Stimulated activated CD8-positive, alpha-beta memory T cell treated with anti-CD3 and anti-CD28 coated beads, Interleukin-7, amount 100 ng/mL, for 1 hour (primary cell): Measurements from ENCODE around the gene NSD2.
A peak's percentile ranks its signal among the peaks of the same experiment; 100 is the strongest.
"Not testable (repeated sequence)": the region's sequence is repeated elsewhere in the genome, so short reads cannot be mapped to it uniquely, and the experiment has no call there.

Source experiments
- DNase-seq, 2 donors: peaks; one replicate each; pipeline ENCODE4 v3.0.0-alpha.2; 2020; ENCODE audit warnings: low read depth in 2 of 2

The NSD2 gene

DNA sequence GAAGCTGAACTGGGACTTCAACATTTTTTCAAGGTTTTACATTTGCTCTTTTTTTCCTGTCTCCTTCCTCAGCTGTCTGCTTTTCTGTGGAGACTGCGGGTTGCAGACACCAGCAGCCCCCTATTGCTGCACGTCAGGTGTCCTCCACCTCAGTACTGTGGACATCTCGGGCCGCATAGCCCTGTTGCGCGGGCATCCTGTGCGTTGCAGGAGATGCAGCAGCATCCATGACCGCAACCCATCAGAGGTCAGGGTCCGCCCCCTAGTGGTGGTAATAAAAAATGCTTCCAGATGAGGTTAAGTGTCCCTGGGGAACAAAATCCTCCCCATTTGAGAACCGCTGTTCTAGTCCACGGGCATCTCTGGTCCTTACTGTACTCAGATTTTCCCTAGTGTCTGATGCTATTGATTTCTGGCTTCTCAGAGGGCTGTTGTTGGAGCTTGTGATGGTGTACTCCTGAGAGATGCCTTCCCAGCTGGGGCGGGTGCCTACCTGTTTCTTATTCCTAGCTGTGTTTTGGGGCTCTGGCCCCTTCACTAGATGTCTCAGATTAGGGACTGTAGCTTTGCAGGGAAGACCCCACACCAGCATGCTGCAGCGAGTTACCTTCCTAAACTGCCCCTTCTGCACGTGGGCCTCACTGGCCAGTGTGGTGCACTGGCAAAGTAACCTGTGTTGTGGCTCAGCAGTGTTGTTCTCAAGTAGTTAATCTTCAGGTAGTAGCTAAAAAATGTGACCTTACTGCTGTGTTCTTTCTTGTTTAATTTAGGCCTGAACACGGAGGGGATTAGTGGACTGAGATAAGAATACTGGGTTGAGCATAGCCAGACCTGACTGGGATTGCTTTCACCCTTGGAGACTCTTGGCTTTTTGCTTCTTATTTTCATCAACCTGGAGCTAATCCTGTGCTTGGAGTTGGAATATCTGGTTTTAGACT is 28.2 kb downstream of the NSD2 start:
- peak; percentile 39 to 45 for DNase-seq

DNA sequence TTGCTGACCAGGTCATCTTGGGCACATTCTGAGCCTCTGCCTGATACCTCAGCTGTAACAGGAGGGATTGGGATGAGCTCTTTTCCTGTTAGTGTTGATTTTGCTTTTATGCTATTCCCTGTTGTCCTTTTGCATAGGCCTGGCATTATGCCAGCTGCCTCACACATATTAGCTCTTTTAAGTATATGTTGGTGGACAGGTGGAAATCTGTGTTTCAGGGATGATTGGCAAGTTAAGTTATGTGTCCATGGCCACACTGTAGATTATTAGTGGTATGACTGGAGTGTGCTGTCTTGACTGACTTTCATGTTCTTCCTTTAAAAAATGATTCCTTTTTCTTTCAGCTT is 28.9 kb downstream of the NSD2 start:
- DNase-seq: no peak

DNA sequence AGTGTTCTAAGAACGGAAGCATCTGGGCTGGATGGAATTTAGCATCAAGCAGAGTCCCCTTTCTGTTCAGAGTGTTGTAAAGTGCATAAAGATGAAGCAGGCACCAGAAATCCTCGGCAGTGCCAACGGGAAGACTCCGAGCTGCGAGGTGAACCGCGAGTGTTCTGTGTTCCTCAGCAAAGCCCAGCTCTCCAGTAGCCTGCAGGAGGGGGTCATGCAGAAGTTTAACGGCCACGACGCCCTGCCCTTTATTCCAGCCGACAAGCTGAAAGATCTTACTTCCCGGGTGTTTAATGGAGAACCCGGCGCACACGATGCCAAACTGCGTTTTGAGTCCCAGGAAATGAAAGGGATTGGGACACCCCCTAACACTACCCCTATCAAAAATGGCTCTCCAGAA is 29.4 kb downstream of the NSD2 start:
- no peak for DNase-seq

GRCh38 chr4:1901127-1901526 is 29.9 kb downstream of the NSD2 start:
- no peak for DNase-seq

- DNase-seq: no peak
Measured at GRCh38 chr4:1902243-1902642, 31.1 kb downstream of the NSD2 start.

- no peak for DNase-seq
Measured at GRCh38 chr4:1903035-1903434, 31.8 kb downstream of the NSD2 start.

DNA sequence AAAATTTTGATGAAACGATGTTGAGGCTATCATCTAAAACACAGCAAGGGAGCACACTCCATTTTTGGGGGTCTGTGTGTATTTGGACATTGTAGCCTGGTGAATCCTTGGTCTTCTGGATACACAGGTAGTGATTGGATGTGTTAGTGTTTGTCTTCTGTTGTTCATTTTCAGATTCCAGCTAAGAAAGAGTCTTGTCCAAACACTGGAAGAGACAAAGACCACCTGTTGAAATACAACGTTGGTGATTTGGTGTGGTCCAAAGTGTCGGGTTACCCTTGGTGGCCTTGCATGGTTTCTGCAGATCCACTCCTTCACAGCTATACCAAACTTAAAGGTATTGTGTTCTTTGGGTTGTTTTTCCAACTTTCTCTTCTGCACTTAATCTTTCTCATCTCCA is 32.8 kb downstream of the NSD2 start:
- no peak for DNase-seq

DNA sequence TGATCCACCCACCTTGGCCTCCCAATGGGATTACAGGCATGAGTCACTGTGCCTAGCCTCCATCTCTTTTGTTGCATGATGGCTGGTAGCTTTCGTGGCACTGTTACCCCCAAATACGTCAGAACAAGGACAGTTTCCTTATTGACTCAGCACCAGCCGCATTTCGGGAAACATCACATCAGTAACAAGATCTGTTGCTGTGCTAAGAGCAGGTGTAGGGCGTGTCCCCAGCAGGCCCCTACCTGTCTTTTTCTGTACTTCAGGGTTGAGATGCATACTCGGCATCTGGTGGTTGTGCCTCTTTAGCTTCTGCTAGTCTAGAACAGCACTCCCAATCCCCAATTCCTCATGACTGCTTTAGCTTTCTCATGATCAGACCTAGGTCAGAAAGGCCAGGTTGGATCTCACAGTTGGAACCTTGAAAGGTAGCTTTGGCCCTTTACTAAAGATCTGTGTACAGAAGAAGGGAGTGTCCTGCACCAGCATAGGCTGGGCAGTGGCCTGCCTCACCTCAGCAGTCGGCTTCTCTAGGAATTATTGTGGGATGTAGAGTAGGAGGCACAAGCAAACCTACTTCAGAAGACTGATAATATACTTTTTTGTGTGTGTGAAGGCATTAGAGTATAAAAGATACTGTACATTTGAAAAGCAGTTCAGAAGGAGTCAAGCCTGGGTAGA is 36.8 kb downstream of the NSD2 start:
- no peak for DNase-seq

DNA sequence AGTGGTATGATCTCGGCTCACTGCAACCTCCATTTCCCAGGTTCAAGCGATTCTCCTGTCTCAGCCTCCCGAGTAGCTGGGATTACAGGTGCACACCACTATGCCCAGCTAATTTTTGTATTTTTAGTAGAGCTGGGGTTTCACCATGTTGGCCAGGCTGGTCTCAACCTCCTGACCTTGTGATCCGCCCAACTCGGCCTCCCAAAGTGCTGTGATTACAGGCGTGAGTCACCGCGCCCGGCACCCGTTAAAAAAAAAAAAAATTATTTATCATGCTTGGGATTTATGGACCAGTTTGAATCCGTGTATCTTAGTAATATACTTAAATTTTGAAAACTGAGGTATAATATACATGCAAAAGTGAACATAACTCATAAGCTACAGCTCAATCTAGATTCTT is 38.5 kb downstream of the NSD2 start:
- DNase-seq: not testable (repeated sequence)

DNA sequence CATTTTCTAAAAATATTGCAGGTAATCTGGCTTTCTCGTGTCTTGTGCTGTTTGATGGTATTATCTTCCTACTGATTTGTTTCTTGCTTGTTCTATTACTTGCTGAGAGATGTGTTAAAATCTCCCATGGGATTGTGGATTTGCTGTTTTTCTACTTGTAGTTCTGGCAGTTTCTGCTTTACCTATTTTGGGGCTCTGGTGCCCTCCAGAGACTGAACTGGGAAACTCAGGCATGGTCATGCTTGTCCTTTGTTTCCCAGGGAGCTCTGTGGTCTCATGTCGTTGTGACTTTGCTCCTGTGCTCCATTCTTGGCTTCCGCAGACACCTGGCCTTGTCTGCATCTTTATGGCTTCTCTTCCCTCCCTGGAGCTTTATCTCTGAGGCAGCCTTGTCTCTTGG is 39.5 kb downstream of the NSD2 start:
- DNase-seq: no peak

DNA sequence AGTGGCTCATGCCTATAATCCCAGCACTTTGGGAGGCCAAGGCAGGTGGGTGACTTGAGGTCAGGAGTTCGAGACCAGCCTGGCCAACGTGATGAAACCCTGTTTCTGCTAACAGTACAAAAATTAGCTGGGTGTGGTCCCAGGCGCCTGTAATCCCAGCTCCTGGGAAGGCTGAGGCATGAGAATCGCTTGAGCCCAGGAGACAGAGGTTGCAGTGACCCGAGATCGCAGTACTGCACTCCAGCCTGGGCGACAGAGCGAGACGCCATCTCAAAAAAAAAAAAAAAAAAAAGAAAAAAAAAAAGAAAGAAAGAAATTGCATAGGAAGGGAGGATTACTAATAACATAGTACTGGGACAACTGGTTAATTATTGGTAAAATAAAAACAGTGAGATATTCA is 40.1 kb downstream of the NSD2 start:
- DNase-seq: not testable (repeated sequence)

- DNase-seq: no peak
Measured at GRCh38 chr4:1922821-1923220, 51.6 kb downstream of the NSD2 start.

DNA sequence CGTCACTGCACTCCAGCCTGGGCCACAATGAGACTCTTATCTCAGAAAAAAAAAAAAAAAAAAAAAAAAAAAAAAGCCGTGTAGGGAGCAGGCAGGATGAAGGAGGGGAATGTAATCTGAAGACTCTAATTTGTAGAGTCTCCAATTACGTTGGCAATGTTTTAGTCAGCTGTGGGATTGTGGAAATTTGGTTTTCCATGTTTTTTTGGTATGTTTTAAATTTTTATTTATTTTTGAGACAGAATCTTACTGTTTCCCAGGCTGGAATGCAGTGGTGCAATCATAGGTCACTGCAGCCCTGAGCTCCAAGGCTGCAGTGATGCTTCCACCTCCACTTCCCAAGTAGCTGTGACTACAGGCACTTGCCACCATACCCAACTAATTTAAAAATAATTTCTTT is 56.5 kb downstream of the NSD2 start:
- no peak for DNase-seq

GRCh38 chr4:1928356-1929239 is 57.4 kb downstream of the NSD2 start:
- peak in 1 of 2 donors; percentile 10 for DNase-seq

DNA sequence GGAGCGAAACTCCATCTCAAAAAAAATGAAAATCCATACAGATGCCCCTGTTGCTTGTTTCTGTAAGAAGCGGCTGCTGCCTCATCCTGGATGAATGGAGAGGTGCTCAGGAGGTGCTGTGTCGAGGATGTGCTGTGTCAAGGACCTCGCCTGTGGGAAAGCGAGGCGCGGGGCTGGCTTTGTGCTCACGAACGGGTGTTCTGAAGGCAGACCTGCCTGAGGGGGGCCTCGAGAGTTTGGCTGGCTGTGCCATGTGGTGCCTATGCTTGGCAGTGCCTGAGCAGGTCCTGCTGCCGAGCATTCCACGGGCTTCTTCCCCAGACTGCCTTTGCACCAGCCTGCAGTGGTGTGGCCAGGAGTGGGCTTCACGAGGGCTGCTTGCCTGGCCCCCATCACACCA is 61.5 kb downstream of the NSD2 start:
- no peak for DNase-seq

DNA sequence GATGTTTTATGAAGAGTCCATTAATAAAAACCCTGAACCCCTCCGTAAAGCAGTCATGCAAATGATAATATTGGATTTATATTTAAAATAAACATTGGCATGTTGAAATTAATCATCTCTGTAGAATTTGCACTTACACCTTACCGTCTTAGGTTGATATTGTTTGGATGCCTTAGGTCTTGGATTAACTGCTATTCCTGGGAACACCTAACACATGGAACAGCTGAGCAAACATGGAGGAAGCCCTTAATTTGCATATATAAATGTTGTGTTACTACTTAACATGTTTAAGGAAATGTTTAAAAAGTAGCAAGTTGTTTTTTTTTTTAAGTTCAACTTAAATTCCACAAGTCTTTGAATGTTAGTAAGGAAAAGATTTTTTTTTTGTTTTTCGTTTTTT is 62.5 kb downstream of the NSD2 start:
- no peak for DNase-seq

GRCh38 chr4:1937550-1937949 is 66.4 kb downstream of the NSD2 start:
- no peak for DNase-seq

- no peak for DNase-seq
Measured at GRCh38 chr4:1938027-1938426, 66.8 kb downstream of the NSD2 start.

DNA sequence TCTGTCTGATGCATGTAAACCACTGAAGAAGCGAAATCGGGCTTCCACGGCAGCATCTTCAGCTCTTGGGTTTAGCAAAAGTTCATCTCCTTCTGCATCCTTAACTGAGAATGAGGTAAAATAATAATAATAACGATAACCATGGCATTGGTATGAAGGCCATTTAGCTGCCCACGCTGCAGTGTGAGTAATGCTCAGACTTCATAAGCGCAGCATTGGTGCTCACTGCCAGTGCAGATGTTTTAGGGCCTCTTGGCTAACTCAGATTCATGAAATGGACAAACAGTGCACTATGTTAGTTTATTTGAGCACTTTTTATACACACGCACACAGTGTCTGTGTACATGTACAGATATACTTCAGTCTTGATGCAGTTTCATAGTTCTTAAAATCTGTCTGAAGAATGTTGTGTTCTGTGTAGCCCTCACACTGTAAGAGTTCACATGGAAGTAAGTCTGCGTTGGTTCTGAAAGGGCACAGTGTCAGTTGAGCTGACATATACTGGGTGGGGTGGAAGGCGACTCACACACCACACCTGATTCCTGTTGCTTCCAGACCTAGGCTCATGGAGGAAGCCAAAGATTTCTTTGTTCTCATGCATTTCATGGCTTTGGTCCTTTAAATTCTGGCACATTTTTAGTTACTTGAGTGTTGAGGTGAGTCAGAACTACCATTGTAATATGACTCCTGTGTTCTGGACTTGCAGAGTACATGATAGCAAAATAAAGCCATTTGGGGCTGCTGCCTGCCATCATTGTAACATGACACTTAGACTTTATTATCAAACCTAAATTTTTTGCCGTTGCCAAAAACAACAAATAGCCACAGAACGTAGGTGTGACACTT is 68.7 kb downstream of the NSD2 start:
- no peak for DNase-seq

DNA sequence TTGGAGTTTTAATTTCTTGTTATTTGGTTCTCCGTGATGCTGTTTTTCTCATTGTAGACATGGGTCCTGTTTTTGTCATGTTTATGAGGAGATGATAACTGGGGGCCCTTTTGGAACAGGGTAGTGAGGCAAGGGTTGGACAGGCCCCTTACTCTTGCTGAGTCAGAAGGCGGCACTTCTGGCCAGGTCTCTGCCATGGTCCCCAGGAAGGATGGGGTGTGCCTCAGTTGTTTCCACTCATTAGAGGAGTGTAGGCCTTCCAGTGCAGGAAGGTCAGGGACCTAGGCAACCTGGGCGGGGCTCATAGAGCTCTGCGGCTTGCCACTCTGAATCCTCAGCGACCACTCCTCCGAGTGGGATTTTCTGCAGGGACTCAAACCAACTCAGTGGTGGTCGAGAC is 69.4 kb downstream of the NSD2 start:
- DNase-seq: no peak

GRCh38 chr4:1943928-1944327 is 72.7 kb downstream of the NSD2 start:
- no peak for DNase-seq
